Measurements from ENCODE around the gene SPON1.
"Not testable (repeated sequence)": the region's sequence is repeated elsewhere in the genome, so short reads cannot be mapped to it uniquely, and the experiment has no call there.

SPON1 gene

GRCh38 chr11:14252501-14252900 is 290.0 kb downstream of the SPON1 start:
- DNase-seq = not testable (repeated sequence)

GRCh38 chr11:14253421-14253820 is 290.9 kb downstream of the SPON1 start:
- DNase-seq = no peak

GRCh38 chr11:14253840-14254239 is 291.3 kb downstream of the SPON1 start:
- no peak for DNase-seq

GRCh38 chr11:14254533-14255237 is 292.2 kb downstream of the SPON1 start:
- DNase-seq = no peak

GRCh38 chr11:14255238-14255534 is 292.7 kb downstream of the SPON1 start:
- no peak for DNase-seq

- DNase-seq = no peak
These were observed 295.9 kb downstream of the SPON1 start for GRCh38 chr11:14258221-14258935.

- no peak for DNase-seq
These were observed 296.8 kb downstream of the SPON1 start for GRCh38 chr11:14259186-14259784.

GRCh38 chr11:14259878-14260277 is 297.4 kb downstream of the SPON1 start:
- no peak for DNase-seq

GRCh38 chr11:14261066-14261465 is 298.5 kb downstream of the SPON1 start:
- no peak for DNase-seq

- no peak for DNase-seq
These were observed 299.8 kb downstream of the SPON1 start for GRCh38 chr11:14262271-14262846.

GRCh38 chr11:14264966-14265365 is 302.4 kb downstream of the SPON1 start:
- DNase-seq = no peak

GRCh38 chr11:14266622-14267021 is 304.1 kb downstream of the SPON1 start:
- no peak for DNase-seq

- no peak for DNase-seq
These were observed 305.5 kb downstream of the SPON1 start for GRCh38 chr11:14267861-14268635.

GRCh38 chr11:14269692-14270573 is 307.4 kb downstream of the SPON1 start:
- DNase-seq = no peak

- no peak for DNase-seq
These were observed 308.4 kb downstream of the SPON1 start for GRCh38 chr11:14270690-14271542.

GRCh38 chr11:14273895-14274294 is 311.4 kb downstream of the SPON1 start:
- DNase-seq = no peak

- no peak for DNase-seq
These were observed 312.6 kb downstream of the SPON1 start for GRCh38 chr11:14275076-14275475.

GRCh38 chr11:14278869-14279268 is 316.3 kb downstream of the SPON1 start:
- DNase-seq = not testable (repeated sequence)

- no peak for DNase-seq
These were observed 325.8 kb downstream of the SPON1 start for GRCh38 chr11:14288189-14288935.

GRCh38 chr11:14290422-14290821 is 327.9 kb downstream of the SPON1 start:
- DNase-seq = no peak

Data from NCI-H1694 treated with DMSO at 0.1 percent for 48 hours (cell line).